Spleen (tissue), 7 donors: ENCODE measurements around the gene DNAH11.

Experiments used
- CTCF ChIP-seq, 11 experiments: fragments of 200-600 bp in 7 of 11; fragments of 450-650 bp in 4 of 11; sonication (generic) in 4 of 11; IDR thresholded peaks in 8 of 11; conservative IDR thresholded peaks in 3 of 11; 1 replicate in 7 of 11; 2 replicates in 4 of 11; pipeline versions ENCODE4 v1.4.0 to v1.8.0; 2016 to 2021; ENCODE audit warnings: antibody characterized with exemption in 11 of 11, inconsistent platforms in 4 of 11, mild to moderate bottlenecking in 1 of 11
- POLR2A ChIP-seq, 3 donors: fragments of 450-650 bp; IDR thresholded peaks; one replicate each; pipeline ENCODE4 v1.5.1; 2017; ENCODE audit warnings: antibody characterized with exemption in 3 of 3, mild to moderate bottlenecking in 1 of 3
- donor health status: DM: no; HTN: no; CAD: no; lungs with moderate emphysema.
- donor health status: DM: no; HTN: no; CAD: no.
- donor health status: DM: no; HTN: no; CAD: no.

DNA sequence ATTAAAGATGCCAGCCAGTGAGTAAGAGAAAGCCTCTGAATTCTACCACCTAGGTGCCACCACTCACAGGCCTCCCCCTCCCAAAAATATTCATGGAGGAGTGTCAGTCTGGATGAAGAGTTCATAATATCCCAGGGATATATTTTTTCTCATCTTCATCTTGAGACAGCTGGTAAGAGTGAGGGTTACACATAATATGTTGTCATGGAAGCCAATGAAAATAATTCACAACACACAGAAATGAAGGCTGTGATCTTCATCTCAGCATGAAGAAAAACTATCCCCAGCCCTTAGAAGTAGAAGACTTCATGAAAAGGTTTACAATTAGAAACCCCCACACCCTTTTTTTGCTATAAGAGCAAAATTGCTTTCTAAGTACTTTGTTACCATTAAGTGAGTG, 175.6 kb downstream of the DNAH11 start:
- TF ChIP-seq CTCF (IDR thresholded peaks at IDR 0.05 in 8 of 11, conservative IDR thresholded peaks at IDR 0.05 in 3 of 11), result no peak
- TF ChIP-seq POLR2A (IDR thresholded peaks at IDR 0.05), result no peak
